ENCODE results near the gene SRL.
"Not testable (repeated sequence)": the region's sequence is repeated elsewhere in the genome, so short reads cannot be mapped to it uniquely, and the experiment has no call there.

DNA sequence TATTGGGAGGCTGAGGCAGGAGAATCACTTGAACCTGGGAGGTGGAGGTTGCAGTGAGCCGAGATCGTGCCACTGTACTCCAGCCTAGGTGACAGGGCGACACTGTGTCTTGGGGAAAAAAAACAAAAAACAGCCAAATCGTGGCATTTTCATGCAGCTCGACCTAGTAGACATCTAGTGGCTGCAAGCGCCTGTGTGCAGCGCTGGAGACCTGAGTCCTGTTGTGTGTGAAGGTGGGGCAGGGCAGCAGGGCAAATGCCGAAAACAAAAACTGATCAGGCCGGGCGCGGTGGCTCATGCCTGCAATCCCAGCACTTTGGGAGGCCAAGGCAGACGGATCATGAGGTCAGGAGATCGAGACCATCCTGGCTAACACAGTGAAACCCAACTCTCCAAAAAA, 88.5 kb downstream of the SRL start:
- not testable (repeated sequence) for TF ChIP-seq CTCF, POLR2A (IDR thresholded peaks at IDR 0.05)

Data from suprapubic skin (tissue), 3 donors.